Right ventricle myocardium inferior (tissue), 1 donor: ENCODE data around the gene FYCO1. TPM values are rescaled to one million over a fixed set of nuclear protein-coding genes. Genes with fewer than 3 reads are reported as not detected.
"Not testable (repeated sequence)": the region's sequence is repeated elsewhere in the genome, so short reads cannot be mapped to it uniquely, and the experiment has no call there.

Source experiments
- ATAC-seq: fragments of 200-7000 bp; cut with Tn5 transposase; one replicate; pipeline ENCODE4 v1.9.1; 2020; ENCODE audit warnings: mild to moderate bottlenecking, moderate library complexity
- DNase-seq: peaks from one replicate; pipeline ENCODE4 v3.0.0; 2021; ENCODE audit errors: missing footprints
- intact Hi-C: fragments of 100-400 bp; cut with DNase I; formaldehyde crosslinking; loops from one replicate; pipeline ENCODE4 v1.11.0; 2022
- long read RNA-seq: library from polyadenylated mRNA; unstranded; transcript quantifications from one replicate; pipeline ENCODE4 v2.0.0, GENCODE V29; 2021
- total RNA-seq: library from RNA; stranded (reverse); fragmentation: NEBNext Ultra II Directional; extraction: Animal tissue kit (Norgen Biotek cat#: 25700); gene quantifications from one replicate; pipeline ENCODE4 v1.2.1, GENCODE V29; 2021
- donor health status: DM: no; HTN: yes; CAD: no; lungs with severe emphysema.

The FYCO1 gene
- 107 TPM for total RNA-seq
- long read RNA-seq, full-length matches to known transcripts, result 5 of 58 reads
- long read RNA-seq, partial matches to known transcripts, result 50 of 58 reads
- long read RNA-seq, other reads (novel, unspliced or antisense), result 3 of 58 reads

DNA sequence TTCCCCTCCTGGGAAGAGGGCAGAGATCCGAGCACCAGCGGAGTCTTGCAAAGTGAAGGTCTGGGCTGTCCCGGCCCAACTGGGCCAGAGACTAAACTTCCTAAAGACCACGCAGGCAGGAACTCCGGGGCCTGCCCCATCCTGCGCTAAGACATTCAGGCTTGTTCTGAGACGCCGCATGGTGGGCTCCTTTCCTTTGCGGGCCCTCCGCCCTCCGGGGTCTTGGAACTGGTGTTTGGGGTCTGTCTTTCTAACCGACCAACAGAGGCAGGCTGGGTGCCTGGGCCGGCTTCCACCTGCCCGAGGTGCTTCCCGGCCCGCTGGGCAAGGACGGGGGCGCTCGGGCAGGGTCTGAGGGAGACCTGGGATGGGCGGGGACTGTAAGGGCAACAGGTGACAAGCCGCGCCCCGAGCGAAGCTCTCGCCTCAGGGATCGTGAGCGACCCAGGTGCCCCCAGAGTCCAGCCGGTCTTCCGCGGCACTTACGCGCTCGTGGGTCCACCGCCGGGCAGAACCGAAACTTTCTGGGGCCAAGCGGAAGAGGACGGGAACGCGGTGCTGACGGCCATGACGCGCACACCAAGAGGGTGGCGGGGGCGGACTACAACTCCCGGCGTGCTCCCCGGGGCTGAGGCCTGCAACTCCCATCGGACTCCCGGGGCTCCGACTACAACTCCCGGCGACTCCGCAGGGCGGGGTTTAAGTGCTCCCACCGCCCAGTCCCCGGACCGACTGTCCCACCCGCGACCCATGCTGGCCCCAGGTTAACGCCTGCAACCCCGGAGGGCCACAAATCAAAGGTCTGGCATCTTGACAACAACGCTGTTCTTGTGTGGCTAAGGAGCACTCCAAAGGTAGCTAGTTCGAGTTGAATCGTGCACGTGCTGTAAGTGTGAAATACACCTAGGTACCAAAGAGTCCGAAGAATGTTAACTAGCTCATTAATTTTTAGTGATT is at the start of gene FYCO1:
Gene FYCO1, minus strand, starts transcription at position 589 of the 957 bp plus-strand sequence. CDS start 10,914 bp downstream, outside the sequence.
- DNase-seq (peak; percentile 97), ATAC-seq (peak; percentile 95)
- intact Hi-C loops, result loop anchor here (5.0 kb wide), 1 partner anchor 67 kb away; no protein-coding TSS in a partner anchor

DNA sequence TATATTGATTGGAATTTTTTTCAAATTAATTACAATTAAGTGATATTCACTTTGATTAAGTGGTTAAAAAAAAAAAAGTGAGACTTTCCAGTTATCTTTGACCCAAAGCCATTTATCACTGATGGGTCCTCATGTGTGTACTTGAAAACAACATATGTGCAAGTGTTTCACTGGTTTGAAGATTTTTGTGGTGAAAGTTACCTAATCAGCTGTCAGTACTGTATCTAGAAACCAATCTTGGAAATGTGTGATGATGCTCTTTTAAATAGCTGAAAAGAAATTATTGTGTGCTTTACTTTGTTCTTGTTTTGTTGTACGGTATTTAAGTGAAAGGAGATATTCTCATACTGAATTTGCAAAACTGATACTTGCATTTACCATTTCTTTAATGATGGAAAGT is 43.3 kb upstream of the FYCO1 start:
- DNase-seq, result no peak
- intact Hi-C loops, result no loop called here
- no peak for ATAC-seq

DNA sequence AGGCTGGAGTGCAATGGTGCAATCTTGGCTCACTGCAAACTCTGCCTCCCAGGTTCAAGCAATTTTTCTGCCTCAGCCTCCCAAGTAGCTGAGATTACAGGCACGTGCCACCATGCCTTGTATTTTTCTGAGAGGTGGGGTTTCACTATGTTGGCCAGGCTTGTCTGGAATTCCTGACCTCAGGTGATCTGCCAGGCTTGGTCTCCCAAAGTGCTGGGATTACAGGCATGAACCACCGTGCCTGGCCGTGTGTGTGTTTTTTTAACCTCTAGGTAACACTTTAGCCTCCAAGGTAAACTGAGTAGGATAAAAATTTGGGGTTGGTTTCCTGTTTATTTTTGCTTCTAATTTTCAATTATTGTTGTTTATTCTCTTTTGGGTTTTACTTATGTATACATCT is 42.4 kb upstream of the FYCO1 start:
- DNase-seq, ATAC-seq, intact Hi-C loops: not testable (repeated sequence)

DNA sequence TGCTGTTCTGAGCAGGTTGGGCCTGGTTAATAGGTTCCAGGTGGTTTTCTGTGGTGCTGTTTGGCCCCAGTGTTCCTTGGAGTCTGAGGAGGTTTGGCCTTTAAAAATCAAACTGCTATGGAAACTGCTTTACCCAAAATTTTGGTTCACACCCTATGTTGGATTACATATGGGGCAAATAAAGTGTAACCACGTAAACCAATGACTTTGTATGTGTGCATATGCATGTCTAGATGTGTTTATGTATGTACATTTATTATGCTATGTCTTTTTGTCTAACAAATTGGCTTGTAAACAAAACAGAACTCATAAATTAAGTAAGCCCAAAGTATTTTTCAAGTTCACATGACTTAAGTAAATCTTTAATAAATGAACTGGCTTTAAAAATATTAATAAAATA is 40.6 kb upstream of the FYCO1 start:
- ATAC-seq (no peak), DNase-seq (no peak)
- intact Hi-C loops, result no loop called here

DNA sequence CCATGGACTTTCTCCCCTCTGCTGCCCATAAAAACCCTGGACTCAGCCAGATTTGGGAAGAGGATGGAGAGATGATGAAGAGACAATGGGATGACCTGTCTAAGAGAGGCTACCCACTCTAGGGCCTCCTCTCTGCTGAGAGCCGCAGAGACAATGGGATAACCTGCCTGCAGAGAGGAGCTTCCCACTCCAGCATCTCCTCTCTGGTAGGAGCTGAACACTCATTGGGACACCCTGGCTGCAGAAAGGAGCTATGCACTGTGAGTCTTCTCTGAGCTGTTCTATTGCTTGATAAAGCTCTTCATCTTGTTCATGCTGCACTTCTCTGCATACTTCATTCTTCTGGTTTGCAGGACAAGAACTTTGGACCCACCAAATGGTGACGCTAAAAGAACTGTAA is 36.1 kb upstream of the FYCO1 start:
- intact Hi-C loops, result no loop called here
- no peak for ATAC-seq
- DNase-seq, result no peak

DNA sequence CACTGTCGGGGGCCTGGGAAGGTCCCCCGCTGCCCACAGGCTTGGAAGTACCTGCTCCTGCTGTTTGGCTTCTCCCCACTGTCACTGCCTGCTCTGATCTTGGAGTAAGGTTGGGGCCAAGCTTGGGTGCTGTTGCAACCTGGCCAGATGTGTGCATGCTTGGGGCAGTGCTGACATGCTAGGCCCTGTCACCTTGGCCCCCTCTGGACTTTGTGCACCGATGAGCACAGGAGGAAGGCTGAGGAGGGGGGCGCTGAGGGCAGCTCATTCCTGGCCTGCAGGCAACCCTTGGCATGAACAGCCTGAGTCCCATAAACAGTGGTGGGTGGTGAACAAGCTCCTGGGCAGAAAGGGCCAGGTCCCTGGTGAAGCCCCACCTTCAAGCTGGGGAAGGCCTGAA is 35.6 kb upstream of the FYCO1 start:
- DNase-seq (no peak), ATAC-seq (no peak)
- intact Hi-C loops, result no loop called here

DNA sequence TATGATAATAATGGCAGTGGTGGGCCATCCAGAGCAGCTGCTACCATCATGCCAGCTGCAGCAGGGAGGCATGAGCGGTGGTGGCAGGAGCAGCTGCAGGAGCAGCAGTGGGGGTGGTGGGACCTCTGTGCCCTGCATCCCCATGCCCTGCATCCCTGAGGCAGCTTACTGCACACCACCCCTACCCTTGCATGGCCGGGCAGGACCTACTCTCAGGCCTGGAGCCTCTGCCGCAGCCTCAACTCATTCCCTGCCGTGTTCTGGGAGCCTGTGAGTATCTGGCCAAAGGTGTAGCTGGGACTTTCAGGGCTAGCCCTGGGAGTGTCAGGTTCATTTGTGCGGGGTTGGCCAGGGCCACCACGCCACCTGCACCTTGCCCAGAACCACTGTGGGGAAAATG is 35.0 kb upstream of the FYCO1 start:
- DNase-seq (no peak), ATAC-seq (no peak)
- intact Hi-C loops, result no loop called here

DNA sequence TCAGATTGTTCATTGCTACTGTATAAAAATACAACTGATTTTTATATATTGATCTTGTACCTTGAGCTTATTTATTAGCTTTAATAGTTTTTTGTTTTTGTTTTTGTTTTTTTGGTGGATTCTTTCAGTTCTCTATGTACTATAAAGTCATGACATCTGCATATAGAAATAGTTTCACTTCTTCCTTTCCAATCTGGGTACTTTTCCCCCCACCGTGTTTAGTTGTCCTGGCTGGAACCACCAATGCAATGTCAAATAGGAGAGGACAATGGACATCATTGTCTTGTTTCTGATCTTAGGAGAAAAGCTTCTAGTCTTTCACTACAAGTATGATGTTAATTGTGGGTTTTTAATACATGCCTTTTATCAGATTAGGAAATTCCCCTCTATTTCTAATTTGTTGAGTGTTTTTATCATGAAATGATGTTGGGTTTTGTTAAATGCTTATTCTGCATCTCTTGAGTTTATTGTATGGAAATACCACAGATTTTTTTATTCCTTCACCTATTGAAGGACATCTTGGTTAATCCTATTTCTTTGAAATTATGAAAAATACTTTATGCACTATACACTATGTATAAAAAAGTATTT is 34.4 kb upstream of the FYCO1 start:
- intact Hi-C loops, result no loop called here
- DNase-seq, result no peak
- no peak for ATAC-seq

DNA sequence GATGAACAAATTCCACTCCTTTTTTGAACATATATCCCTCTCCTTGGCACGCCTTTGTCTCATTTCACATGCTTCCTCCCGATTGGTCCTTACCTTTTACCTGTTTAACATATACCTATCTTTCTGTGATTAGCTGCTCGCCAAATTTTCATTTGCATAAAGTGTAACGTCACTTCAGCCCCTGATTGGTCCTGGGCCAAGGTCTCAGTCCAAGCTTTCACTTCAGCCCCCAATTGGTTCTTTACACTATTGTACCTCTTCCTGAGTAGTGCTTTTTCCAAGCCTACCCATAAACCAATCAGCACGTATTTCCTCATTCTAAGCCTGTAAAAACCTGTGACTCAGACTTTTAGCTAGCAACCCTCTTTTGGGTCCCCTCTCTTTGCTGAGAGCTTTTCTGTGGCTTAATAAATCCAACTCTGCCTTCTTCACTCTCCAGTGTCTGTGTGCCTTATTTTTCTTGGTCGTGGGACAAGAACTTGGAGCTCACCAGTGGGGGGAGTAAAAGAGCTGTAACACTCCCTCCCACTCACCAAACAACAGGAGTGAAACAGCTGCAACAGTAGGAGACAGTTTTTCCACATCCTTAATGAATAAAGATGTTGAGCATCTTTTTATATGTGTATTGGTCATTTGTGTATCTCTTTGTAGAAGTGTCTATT is 32.2 kb upstream of the FYCO1 start:
- DNase-seq, result no peak

DNA sequence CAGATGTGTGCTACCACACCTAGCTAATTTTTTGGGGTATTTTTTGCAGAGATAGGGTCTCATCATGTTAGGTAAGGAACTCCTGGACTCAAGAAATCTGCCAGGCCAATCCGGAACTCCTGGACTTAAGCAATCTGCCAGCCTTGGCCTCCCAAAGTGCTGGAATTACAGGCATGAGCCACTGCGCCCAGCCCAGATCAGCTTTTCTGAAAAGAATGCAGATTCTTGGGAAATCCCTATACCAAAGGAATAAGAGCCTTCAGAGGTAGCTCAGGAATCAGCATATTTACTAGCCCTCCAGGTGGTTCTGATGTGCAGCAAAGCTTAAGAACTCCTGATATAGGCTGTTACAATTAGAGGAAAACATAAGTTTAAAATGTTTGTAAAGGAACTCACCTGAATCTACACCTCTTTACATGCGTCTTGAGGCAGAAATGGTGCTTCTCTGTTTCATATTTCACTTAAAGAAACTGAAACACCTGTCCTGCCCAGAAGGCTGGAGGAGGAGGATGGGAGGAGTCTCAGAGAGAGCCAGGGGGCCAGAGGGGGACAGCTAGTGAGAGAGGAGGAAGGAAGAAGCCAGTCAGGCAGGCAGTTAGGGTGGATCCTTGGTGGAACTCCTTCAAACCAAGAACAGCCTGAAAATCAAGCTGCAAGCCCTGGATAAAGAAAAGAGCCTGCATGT is 31.5 kb upstream of the FYCO1 start, which contains the start of gene XCR1:
Gene XCR1, minus strand, starts transcription at position 463 of the 685 bp plus-strand sequence. CDS start 5,536 bp downstream, outside the sequence.
- DNase-seq (no peak), ATAC-seq (no peak)
- intact Hi-C loops, result no loop called here

More for the DNA sequence above, 32.2 kb upstream of the FYCO1 start:
- no peak for ATAC-seq
- intact Hi-C loops, result no loop called here

DNA sequence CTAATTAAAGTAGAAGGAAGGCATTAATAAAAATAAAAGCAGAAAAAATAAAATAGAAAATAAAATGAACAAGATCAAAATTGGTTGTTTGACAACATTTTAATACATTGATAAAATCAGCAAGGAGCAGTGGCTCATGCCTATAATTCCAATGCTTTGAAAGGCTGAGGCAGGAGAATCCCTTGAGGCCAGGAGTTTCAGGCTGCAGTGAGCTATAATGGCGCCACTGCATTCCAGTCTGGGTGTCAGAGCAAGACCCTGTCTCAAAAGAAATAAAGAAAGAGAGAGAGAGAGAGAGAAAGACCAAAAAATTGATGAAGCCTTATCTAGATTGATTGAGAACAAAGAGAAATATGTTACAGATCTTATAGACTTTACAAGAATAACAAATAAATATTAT is 29.5 kb upstream of the FYCO1 start:
- DNase-seq (no peak), ATAC-seq (no peak)
- intact Hi-C loops, result no loop called here

DNA sequence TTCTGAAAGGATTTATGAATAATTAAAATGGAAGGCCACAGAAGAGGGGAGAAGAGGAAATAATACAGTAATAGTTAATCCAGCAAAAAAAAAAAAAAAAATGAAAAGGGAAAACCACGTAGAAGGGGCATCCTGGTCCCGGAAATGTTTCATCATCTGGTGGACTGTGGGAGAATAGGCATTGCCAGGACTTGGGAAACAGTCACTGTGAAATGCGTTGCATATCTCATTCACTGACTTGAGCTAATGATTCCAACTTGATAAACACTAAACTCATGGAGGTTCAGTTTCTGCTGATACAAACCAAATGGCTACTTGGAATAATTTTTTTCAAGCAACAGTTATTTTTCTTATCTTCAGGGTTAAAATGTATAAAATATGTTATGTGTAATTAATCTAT is 28.5 kb upstream of the FYCO1 start:
- intact Hi-C loops, result no loop called here
- no peak for ATAC-seq

DNA sequence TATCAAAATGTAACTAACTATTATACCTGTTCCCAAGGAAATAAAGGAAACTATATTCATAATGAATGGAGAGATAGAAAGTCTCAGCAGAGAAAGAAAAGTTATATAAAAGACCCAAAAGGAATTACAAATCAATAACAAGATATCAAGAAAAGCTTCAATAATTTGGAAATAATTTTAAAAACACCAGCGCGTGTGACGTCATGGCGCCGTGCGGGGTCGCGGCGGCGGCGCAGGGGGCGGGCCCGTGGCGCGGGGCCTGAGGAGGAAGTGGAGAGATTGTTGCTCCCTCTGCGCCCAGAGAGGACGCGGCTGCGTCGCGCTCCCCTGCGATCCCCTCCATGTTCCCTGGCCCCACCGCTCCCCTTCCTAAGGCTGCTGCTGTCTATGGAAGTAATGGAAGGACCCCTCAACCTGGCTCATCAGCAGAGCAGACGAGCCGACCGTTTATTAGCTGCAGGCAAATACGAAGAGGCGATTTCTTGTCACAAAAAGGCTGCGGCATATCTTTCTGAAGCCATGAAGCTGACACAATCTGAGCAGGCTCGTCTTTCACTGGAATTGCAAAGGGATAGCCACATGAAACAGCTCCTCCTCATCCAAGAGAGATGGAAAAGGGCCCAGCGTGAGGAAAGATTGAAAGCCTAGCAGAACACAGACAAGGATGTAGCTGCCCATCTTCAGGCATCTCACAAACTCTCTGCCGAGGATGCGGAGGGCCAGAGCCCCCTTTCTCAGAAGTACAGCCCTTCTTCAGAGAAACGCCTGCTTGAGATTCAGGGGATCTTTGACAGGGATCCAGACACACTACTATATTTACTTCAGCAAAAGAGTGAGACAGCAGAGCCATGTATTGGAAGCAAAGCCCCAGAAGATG is 27.5 kb upstream of the FYCO1 start:
- ATAC-seq (no peak), DNase-seq (no peak)
- intact Hi-C loops, result no loop called here

More for the DNA sequence above, 28.5 kb upstream of the FYCO1 start:
- DNase-seq, result no peak

DNA sequence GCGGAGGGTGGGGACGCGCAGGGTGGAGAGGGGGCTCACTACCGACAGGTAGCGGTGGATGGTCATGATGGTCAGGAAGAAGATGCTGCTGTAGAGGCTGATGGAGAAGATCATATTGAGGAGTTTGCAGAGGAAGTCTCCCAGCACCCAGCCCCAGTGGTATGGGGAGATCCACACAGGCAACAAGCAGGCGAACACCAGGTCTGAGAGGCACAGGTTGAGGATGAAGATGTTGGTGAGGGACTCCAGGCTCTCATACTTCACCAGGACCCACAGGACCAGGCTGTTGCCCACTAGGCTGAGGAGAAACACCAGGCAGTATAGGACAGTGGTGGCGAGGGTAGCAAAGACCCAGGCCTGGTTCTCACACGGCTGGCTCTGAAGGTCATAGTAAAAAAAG is 25.9 kb upstream of the FYCO1 start:
- intact Hi-C loops, result no loop called here
- DNase-seq, result no peak
- no peak for ATAC-seq

DNA sequence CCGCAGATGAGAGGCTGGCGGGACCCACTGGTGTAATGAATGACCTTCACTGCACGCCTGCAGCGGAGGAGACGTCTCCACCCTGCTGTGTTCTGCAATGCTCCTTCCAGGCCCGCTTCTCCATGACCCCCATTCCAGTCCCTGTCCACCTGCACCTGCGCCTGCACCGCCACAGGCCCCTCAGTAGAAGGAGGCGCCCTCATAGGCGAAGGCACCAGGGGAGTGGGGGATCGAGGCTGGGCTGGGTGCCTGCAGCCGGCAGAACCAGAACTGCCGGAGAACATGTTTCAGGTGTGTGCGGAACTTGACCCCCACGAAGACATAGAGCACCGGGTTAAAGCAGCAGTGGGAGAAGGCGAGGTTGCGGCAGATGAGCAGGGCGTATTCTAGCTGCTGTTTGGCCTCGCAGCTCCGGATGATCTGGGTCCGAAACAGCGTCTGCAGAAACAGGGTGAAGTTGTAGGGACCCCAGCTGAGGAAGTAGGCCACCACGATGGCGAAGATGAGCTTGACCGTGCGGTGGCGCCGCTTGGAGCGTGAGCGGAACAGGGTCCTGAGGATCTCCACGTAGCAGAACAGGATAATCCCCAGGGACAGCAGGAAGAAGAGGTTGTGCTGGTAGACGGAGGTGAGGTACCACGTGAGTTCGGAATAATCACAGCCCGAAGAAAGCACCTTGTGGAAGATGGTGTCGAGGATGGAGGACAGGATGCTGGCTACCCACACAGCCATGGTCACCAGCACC is 25.3 kb upstream of the FYCO1 start:
- no peak for DNase-seq
- ATAC-seq, result no peak
- intact Hi-C loops, result no loop called here

DNA sequence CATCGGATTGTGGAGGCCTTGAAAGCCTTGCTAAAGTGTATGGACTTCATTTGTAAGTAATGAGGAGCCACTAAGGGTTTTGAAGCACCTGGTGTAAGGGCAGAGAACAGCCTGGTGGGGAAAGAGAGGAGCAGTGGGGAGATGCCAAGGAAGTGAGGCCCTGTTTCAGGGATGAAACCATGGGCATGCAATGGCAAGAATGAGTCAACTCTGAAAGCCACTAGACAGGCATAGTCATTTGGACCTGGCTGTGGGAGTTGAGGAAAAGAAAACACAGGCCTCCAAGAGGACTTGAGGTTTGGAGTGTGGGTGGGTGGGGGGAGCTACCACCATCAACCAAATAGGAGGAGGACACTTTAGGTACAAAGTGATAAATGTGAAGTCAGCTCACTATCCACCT is 24.1 kb upstream of the FYCO1 start:
- no peak for ATAC-seq
- DNase-seq, result no peak
- intact Hi-C loops, result no loop called here

DNA sequence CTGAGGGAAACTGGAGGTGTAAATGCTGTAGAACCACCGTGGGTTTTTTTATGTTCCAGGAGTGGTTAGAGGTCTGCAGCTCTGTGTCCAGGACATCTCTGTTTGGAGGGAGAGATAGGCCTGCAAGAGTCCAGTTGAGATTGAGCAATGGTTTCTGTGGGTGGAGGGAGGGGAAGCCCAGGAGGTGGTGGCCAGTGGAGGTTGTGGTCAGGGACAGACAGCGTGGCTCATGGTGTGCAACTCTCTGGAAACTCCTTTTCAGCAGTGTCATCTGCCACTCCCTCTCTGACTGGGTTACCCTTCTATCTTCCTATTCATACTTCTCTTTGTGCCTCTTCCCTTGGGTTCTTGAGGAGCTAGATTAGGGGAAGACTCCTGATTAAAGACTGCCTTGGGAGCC is 22.1 kb upstream of the FYCO1 start:
- intact Hi-C loops, result no loop called here
- no peak for DNase-seq

More for the DNA sequence above, 22.1 kb upstream of the FYCO1 start:
- peak; percentile 23 for ATAC-seq
